Effector memory CD4-positive, alpha-beta T cell (primary cell): ENCODE measurements around the gene NPRL2.

Source experiments
- DNase-seq, 3 donors: peaks; one replicate each; pipeline ENCODE4 v3.0.0-alpha.2; 2020
- H3K27ac ChIP-seq: 2 replicates; pipeline ENCODE4 v1.7.0; 2013; ENCODE audit warnings: mild to moderate bottlenecking, low read length, moderate library complexity; ENCODE audit not compliant: insufficient read depth, poor library complexity, severe bottlenecking
- H3K27me3 ChIP-seq: replicated peaks from 2 replicates; pipeline ENCODE4 v1.7.0; 2013; ENCODE audit warnings: mild to moderate bottlenecking, low read length; ENCODE audit not compliant: insufficient read depth, control insufficient read depth, poor library complexity, severe bottlenecking
- H3K36me3 ChIP-seq: 2 replicates; pipeline ENCODE4 v1.7.0; 2013; ENCODE audit warnings: mild to moderate bottlenecking, low read length, moderate library complexity; ENCODE audit not compliant: control insufficient read depth, insufficient read depth
- H3K4me1 ChIP-seq: 2 replicates; pipeline ENCODE4 v1.7.0; 2013; ENCODE audit warnings: low read length, mild to moderate bottlenecking; ENCODE audit not compliant: control insufficient read depth, insufficient read depth, poor library complexity, severe bottlenecking
- H3K4me3 ChIP-seq: 2 replicates; pipeline ENCODE4 v1.7.0; 2013; ENCODE audit warnings: low read length, low read depth, mild to moderate bottlenecking; ENCODE audit not compliant: insufficient read depth, poor library complexity, severe bottlenecking
- H3K9me3 ChIP-seq: 2 replicates; pipeline ENCODE4 v1.7.0; 2013; ENCODE audit warnings: mild to moderate bottlenecking, low read length, moderate library complexity; ENCODE audit not compliant: control insufficient read depth

Gene NPRL2

DNA sequence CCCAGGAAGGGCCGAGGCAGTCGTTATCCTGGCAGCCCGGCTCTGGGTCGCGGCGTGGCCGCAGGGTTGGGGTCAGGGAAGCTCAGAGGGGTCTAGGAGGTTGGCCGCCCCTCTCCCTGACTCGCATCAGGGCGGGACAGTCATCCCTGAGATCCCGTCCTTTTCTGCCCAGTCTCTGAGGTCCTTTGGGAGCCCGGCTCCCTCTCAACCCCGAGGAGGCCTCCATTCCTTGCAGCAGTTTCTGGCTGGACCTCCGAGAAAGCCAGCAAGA, 28.5 kb downstream of the NPRL2 start:
- Histone ChIP-seq H3K36me3 (no peaks in the 10 kb centered on the region), H3K4me3 (peak overlapping the region; percentile 93), H3K27ac (peak overlapping the region; percentile 84)

DNA sequence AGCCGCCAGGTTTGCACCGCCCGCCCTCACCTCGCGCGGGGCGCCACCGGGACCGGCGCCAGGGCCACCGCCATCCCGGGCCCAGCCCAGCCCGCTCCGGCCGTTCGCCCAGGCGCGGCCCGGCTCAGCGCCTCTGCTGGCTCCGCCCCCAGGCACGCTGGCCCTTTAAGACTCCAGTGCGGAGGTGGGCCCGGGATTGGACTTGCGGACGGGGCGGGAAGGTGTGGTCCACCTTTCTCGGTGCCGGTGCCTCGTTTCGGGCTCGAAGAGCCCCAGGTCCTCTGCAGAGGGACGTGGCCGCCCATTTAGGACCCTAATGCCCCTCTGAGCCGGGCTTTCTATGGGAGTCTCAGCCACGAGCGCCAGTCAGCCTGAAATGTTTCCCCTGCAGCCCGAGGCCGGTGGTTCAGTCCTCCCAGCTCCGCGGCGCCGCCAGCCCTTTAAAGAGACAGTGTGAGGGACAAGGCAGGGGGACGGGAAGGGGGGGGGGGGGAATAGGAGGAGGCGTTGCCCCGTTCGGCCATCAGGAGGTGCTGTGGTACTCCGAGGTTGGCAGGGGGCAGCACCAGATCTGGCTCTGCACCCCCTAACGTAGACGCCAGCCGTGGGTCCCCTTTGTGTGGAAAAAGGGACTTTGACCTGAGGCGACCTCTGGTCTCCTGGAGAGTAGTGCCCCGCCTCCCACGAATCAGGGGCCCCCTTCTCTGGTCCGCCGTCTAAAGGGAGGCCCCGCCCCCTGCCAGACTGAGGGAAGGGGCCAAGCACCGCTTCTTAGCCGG, 29.1 kb downstream of the NPRL2 start:
- peak overlapping the region; percentile 93 for H3K4me3 ChIP-seq
- H3K4me1 ChIP-seq: peaks cover 36% of the 10 kb centered on the region
- H3K9me3 ChIP-seq: no peaks in the 10 kb centered on the region
- peak; percentile 58 to 72 (median 68) for DNase-seq
- no peaks in the 10 kb centered on the region for H3K36me3 ChIP-seq
- no peaks in the 10 kb centered on the region for H3K27me3 ChIP-seq
- H3K27ac ChIP-seq: peak overlapping the region; percentile 84

More for the DNA sequence above, 28.5 kb downstream of the NPRL2 start:
- Histone ChIP-seq H3K4me1 (peaks cover 35% of the 10 kb centered on the region), H3K9me3 (no peaks in the 10 kb centered on the region), H3K27me3 (no peaks in the 10 kb centered on the region)
- no peak for DNase-seq

DNA sequence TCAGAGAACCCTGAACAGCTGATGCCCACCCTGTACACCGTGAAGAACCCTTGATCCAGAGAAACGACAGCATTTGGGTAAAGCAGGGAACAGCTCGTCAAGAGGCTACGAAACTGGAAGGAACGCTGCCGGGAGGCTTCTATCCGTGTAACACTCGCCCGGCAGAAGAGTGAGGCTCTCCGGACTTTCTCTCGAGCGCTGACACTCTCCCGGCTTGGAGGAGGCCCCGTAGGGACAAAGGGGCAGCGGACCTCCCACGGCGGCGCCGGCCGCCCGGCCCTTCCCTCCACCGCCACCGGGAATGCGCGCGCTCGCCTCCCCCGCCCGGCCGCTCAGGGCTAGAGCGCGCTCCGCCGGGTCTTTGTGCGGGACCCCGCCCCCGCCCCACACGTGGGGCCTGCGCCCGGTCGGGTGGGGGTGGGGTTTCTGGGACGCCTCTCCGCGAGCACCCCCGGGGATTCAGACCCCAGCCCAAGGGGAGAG, 29.7 kb downstream of the NPRL2 start:
- peak overlapping the region; percentile 84 for H3K27ac ChIP-seq
- H3K4me1 ChIP-seq: peaks cover 41% of the 10 kb centered on the region
- DNase-seq: peak in 2 of 3 donors; percentile 20 to 48
- H3K9me3 ChIP-seq: no peaks in the 10 kb centered on the region
- H3K4me3 ChIP-seq: peak overlapping the region; percentile 93
- H3K36me3 ChIP-seq: no peaks in the 10 kb centered on the region
- no peaks in the 10 kb centered on the region for H3K27me3 ChIP-seq

DNA sequence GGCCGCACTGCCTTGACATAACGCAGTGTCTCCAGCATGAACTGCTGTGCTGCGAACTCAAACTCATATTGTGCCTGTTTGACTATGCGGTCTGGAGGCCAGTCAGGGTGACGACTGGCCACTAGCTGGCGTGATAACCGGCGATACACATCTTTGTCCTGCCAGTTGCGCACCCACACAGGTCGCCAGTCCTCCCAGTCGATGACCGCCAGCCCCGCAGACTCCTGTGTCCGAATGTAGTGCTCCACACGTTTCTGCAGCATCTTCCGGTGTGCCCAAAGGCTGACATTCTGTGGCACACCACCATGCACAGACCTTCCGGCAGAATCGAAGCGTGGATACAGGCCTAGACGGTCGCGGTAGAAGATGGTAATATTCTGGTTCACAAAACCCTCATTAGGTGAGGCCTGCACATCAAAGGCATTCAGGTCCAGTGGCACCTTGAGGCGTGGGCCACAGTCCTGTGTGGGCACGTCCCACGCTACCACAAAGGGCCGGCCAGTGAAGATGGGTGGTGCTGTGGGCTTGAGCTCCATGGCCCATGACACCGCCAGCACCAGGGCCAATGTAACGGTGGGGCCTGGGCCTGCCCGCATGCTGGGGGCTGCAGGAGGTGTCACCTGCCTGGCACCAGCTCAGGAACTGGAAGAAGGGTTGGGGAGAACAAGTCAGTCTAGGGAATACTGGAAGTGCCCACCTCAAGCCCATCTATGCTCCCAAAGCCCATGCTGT, 30.5 kb downstream of the NPRL2 start:
- Histone ChIP-seq H3K4me1 (peaks cover 41% of the 10 kb centered on the region), H3K9me3 (no peaks in the 10 kb centered on the region), H3K27me3 (no peaks in the 10 kb centered on the region), H3K27ac (no peak overlapping the region), H3K4me3 (peak overlapping the region; percentile 93), H3K36me3 (no peaks in the 10 kb centered on the region)
- DNase-seq: no peak

DNA sequence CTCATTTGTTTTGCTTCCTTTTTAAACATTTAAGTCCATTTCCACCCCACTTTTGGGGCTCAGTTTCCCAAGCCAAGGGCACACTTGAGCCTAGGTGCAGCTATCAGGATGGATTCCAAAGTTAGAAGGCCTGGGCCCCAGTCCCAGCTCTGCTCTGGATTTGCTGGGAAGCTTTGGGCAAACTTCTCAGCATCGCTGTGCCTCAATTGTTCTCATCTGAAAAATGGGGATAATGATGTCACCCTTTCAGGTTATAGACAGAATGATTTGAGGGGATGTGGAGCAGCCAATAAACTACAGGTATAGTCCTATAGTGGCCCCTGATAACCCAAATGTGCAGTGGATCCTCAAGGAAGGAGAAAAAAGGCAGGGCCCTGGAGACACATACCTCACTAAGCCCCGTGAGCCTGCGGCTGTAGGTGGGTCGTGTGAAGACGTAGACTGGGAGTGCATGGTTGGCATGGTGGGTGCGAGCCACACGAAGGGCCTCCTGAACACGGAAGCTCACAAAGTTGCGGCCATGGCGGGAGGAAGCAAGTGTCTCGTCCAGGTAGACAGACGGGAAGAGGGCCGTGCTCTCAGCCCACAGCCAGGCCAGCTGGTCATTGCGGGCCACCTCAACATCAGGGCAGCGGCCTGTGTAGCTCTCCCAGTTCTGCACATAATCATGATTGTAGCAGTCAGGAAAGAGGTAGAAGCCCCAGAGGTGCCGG, 31.2 kb downstream of the NPRL2 start:
- Histone ChIP-seq H3K4me3 (no peak overlapping the region), H3K4me1 (peaks cover 41% of the 10 kb centered on the region), H3K9me3 (no peaks in the 10 kb centered on the region), H3K27me3 (no peaks in the 10 kb centered on the region), H3K27ac (no peak overlapping the region), H3K36me3 (no peaks in the 10 kb centered on the region)
- DNase-seq: no peak

DNA sequence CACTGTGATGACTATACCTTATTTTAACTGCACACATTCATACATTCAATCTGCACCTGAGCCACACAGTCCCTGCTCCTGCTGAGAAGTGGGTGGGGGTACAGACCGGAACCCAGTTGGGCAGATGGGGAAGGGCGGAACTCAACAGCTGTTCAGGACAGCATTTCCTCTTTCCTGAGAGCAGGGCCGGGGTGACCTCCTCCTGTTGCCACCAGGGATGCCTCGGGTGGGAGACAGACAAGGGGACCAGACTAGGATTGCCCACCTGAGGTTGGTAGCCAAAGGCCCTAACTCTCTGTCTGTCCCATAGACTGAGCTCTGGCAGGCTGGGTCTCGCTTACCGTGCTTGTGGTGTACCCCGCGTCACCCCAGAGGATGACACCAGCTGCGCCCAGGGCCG, 32.0 kb downstream of the NPRL2 start:
- no peaks in the 10 kb centered on the region for H3K27me3 ChIP-seq
- H3K4me1 ChIP-seq: peaks cover 41% of the 10 kb centered on the region
- H3K27ac ChIP-seq: no peak overlapping the region
- DNase-seq: no peak
- H3K9me3 ChIP-seq: no peaks in the 10 kb centered on the region
- no peak overlapping the region for H3K4me3 ChIP-seq
- H3K36me3 ChIP-seq: no peaks in the 10 kb centered on the region

DNA sequence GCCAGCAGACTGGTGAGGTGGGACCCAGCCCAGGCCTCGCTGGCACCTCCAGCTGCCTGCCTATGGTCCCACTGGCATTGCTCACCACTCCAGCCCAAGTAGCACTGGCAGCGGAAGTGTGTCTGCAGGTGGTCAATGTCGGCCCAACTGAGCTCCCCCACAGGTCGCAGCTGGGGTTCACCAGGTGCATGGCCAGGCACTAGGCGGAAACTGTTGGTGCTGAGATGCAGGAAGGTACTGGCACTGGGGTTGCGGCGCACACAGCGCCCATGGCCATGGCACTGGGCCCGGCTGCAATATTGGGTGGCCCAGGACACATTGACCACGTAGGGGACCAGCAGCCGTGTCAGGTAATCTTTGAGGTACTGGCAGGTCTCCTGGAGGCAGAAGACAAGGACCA, 32.4 kb downstream of the NPRL2 start:
- H3K36me3 ChIP-seq: no peaks in the 10 kb centered on the region
- no peak for DNase-seq
- H3K27me3 ChIP-seq: no peaks in the 10 kb centered on the region
- H3K9me3 ChIP-seq: no peaks in the 10 kb centered on the region
- H3K4me1 ChIP-seq: peaks cover 41% of the 10 kb centered on the region
- H3K4me3 ChIP-seq: no peak overlapping the region
- H3K27ac ChIP-seq: no peak overlapping the region

DNA sequence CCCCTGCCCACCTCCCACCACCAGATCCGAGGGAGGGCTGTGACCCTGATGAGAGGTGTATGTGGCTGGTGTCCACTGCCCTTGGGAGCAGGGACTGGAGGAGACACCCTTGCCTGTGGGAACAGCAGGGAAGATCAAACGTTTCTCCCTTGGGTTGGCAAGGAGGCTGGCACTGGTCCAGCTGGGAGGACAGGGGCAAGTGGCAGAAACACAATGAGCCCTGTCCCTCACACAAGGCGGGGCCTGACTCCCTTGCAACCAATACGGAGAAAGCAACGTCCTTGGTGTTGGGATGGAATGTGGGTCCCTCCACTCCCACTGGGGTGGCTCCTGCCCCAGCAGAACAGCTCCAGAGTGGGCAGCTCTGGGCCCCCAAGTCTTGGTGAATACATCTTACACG, 33.3 kb downstream of the NPRL2 start:
- H3K36me3 ChIP-seq: no peaks in the 10 kb centered on the region
- peak overlapping the region; percentile 38 for H3K4me3 ChIP-seq
- no peak for DNase-seq
- peaks cover 41% of the 10 kb centered on the region for H3K4me1 ChIP-seq
- H3K9me3 ChIP-seq: no peaks in the 10 kb centered on the region
- no peaks in the 10 kb centered on the region for H3K27me3 ChIP-seq
- H3K27ac ChIP-seq: peak overlapping the region; percentile 50

DNA sequence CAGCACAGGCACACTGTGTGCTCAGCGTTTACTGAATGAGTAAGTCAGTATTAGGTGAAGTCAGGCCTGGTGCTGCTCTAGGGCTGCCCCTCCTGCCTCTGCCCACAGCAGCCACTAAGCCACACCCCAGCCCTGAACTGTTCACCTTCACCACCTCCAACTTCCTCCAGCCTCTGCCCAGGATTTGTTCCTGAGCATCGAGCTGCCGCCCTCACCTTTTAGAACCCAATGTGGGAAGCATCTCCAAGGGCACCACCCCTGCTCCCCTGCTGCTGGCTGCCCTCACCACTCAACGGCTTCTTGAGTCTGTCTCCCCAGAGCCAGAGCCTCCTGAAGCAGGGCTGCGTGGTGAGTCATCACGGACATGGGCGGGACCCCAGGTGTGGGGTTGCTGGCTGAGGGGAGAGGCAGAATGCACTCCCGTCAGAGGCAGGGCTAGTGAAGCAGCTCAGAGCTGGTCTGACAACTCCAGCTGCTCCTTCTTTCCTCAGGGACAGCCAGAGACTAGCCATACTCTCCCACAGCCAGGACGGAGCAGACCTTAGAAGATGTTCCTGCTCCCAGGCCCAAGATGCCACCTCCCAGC, 33.8 kb downstream of the NPRL2 start:
- peak; percentile 66 to 75 (median 71) for DNase-seq
- Histone ChIP-seq H3K36me3 (no peaks in the 10 kb centered on the region), H3K9me3 (no peaks in the 10 kb centered on the region), H3K4me1 (peaks cover 38% of the 10 kb centered on the region), H3K4me3 (peak overlapping the region; percentile 38), H3K27me3 (no peaks in the 10 kb centered on the region), H3K27ac (peak overlapping the region; percentile 50)
